Thymus (tissue), 14 donors: ENCODE measurements around the gene SLC19A2. TPM values are rescaled to one million over a fixed set of nuclear protein-coding genes. Genes with fewer than 3 reads are reported as not detected.
"Not testable (repeated sequence)": the region's sequence is repeated elsewhere in the genome, so short reads cannot be mapped to it uniquely, and the experiment has no call there.

Source experiments
- DNase-seq, 9 donors: peaks; one replicate each; pipeline ENCODE4 v3.0.0-alpha.2; 2013; ENCODE audit warnings: low spot score in 9 of 9, low read depth in 6 of 9, missing footprints in 1 of 9
- H3K27ac ChIP-seq, 2 donors: one replicate each; pipeline ENCODE4 v1.5.1; 2013; ENCODE audit warnings: control low read depth in 1 of 2, low read depth in 1 of 2, low read length in 1 of 2, mild to moderate bottlenecking in 1 of 2, moderate library complexity in 1 of 2
- H3K27me3 ChIP-seq, 2 donors: one replicate each; pipeline ENCODE4 v1.5.1; 2013; ENCODE audit warnings: low read length in 1 of 2; ENCODE audit not compliant: control insufficient read depth in 2 of 2, insufficient read depth in 1 of 2
- H3K36me3 ChIP-seq, 2 donors: one replicate each; pipeline ENCODE4 v1.5.1; 2013; ENCODE audit warnings: low read length in 1 of 2, mild to moderate bottlenecking in 1 of 2, moderate library complexity in 1 of 2; ENCODE audit not compliant: control insufficient read depth in 2 of 2, insufficient read depth in 2 of 2
- H3K4me1 ChIP-seq, 2 donors: one replicate each; pipeline ENCODE4 v1.5.1; 2013; ENCODE audit warnings: low read length in 2 of 2; ENCODE audit not compliant: control insufficient read depth in 2 of 2, insufficient read depth in 2 of 2
- H3K4me3 ChIP-seq, 2 donors: one replicate each; pipeline ENCODE4 v1.5.1; 2013; ENCODE audit warnings: low read length in 2 of 2, control low read depth in 1 of 2, mild to moderate bottlenecking in 1 of 2
- H3K9me3 ChIP-seq, 2 donors: one replicate each; pipeline ENCODE4 v1.5.1; 2013; ENCODE audit warnings: low read length in 1 of 2, mild to moderate bottlenecking in 1 of 2; ENCODE audit not compliant: control insufficient read depth in 2 of 2, insufficient read depth in 1 of 2
- WGBS: extraction: QIAGEN DNeasy Blood & Tissue Kit; methylation state at CpG from one replicate; pipeline ENCODE4 v1.1.7; 2013; 5-methylcytosine and 5-hydroxymethylcytosine counted together
- long read RNA-seq, 10 donors: transcript quantifications; one replicate each; lab custom pipeline, GENCODE V29; 2026
- polyA plus RNA-seq: library from polyadenylated mRNA; stranded (reverse); fragments of 200-250 nt; gene quantifications from one replicate; pipeline ENCODE4 v1.2.3, GENCODE V29; 2013
- total RNA-seq: library from RNA; stranded (reverse); fragments of 120-200 nt; gene quantifications from one replicate; pipeline ENCODE4 v1.2.4, GENCODE V29; 2013
- donor health status: healthy.

The SLC19A2 gene, protein sequence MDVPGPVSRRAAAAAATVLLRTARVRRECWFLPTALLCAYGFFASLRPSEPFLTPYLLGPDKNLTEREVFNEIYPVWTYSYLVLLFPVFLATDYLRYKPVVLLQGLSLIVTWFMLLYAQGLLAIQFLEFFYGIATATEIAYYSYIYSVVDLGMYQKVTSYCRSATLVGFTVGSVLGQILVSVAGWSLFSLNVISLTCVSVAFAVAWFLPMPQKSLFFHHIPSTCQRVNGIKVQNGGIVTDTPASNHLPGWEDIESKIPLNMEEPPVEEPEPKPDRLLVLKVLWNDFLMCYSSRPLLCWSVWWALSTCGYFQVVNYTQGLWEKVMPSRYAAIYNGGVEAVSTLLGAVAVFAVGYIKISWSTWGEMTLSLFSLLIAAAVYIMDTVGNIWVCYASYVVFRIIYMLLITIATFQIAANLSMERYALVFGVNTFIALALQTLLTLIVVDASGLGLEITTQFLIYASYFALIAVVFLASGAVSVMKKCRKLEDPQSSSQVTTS
- total RNA-seq (4.6 TPM), polyA plus RNA-seq (22.7 TPM)
- long read RNA-seq, donor 1, result 0 reads
- long read RNA-seq, donor 2, result 0 reads
- long read RNA-seq, donor 3, result 0 reads
- long read RNA-seq, donor 4, result 0 reads
- long read RNA-seq, donor 5, partial matches to known transcripts, result 0 of 5 reads
- long read RNA-seq, donor 5, other reads (novel, unspliced or antisense), result 0 of 5 reads
- long read RNA-seq, donor 6, partial matches to known transcripts, result 0 of 1 reads
- long read RNA-seq, donor 6, other reads (novel, unspliced or antisense), result 0 of 1 reads
- long read RNA-seq, donor 7, partial matches to known transcripts, result 0 of 2 reads
- long read RNA-seq, donor 7, other reads (novel, unspliced or antisense), result 0 of 2 reads
- long read RNA-seq, donor 8, partial matches to known transcripts, result 0 of 1 reads
- long read RNA-seq, donor 8, other reads (novel, unspliced or antisense), result 0 of 1 reads
- long read RNA-seq, donor 9, result 0 reads
- long read RNA-seq, donor 10, result 0 reads

DNA sequence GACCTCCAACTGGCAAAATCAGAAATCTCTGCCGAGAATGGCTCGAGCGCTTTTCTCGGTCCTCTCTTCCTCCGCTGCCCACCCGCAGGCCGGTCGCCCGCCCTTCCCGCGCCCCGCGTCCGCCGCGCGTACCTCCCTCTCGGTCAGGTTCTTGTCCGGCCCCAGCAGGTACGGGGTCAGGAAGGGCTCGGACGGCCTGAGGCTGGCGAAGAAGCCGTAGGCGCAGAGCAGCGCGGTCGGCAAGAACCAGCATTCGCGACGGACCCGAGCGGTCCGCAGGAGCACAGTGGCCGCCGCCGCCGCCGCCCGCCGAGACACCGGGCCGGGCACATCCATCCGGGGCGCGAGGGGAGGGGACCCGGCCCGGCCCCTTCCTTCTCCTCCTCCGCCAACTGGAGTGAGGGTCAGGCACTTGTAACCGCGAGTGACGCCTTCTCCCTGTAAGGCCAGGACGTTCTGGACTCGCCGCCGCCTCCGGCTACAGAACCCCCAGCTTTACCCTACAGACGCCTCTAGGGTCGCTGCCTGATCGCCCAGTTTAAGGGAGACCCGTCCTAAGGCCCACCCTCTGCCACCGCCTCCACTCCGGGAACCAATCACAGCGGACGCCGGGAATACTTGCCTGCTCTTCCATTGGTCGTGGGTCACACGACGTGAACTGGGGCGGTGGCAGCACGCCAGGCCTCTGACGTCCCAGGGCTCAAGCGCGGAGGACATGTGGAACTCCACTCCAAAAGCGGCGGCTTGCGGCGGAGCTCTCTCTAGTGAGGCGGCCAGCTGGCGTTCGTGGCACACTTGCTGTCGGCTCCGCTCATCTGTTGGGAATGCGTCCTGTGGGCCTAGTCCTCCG, at the start of gene SLC19A2:
SLC19A2 (minus strand) TSS at position 514 of the 850 bp plus-strand sequence; CDS start at position 336, 178 bp downstream.
- Histone ChIP-seq H3K9me3 (no peaks in the 10 kb centered on the region), H3K4me3 (peak within 1 kb of the TSS; percentile 54 to 92), H3K27me3 (no peaks in the 10 kb centered on the region), H3K36me3 (no peaks in the 10 kb centered on the region), H3K4me1 (peaks cover 10 to 13% of the 10 kb centered on the region in 2 donors), H3K27ac (peak within 1 kb of the TSS; percentile 48 to 88)
- peak; percentile 81 to 97 (median 92) for DNase-seq
- WGBS, result under 1% methylated on average over 85 of the region's 85 CpGs

DNA sequence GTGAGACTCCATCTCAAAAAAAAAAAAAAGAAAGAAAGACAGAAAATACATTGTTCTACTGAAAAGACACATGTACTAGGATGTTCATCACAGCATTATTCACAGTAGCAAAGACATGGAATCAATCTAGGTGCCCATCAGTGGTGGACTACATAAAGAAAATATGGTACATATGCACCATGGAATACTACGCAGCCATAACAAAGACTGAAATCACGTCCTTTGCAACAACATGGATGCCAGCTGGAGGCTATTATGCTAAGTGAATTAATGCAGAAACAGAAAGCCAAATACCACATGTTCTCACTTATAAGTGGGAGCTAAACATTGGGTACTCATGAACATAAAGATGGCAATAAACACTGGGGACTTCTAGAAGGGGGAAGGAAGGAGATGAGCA, 48.9 kb upstream of the SLC19A2 start:
- H3K4me1 ChIP-seq, result no peaks in the 10 kb centered on the region
- no peak for DNase-seq
- H3K27ac ChIP-seq, result no peak overlapping the region
- 98% methylated on average over 2 of the region's 2 CpGs for WGBS
- H3K27me3 ChIP-seq, result no peaks in the 10 kb centered on the region
- no peaks in the 10 kb centered on the region for H3K9me3 ChIP-seq
- no peaks in the 10 kb centered on the region for H3K36me3 ChIP-seq
- no peak overlapping the region for H3K4me3 ChIP-seq

DNA sequence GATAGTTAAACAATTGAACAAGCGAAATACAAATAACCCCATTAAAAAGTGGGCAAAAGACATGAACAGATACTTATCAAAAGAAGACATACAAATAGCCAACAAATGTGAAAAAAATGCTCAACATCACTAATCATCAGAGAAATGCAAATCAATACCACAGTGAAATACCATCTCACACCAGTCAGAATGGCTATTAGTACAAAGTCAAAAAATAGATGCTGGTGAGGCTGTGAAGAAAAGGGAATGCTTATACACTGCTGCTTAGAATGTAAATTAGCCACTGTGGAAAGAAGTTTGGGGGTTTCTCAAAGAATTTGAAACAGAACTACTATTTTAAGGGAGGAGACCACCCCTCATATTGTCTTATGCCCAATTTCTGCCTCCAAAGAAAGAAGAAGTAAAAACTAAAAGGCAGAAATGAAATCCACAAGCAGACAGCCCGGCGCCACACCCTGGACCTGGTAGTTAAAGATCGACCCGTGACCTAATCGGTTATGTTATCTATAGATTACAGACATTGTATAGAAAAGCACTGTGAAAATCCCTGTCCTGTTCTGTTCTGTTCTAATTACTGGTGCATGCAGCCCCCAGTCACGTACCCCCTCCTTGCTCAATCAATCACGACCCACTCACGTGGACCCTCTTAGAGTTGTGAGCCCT, 47.9 kb upstream of the SLC19A2 start:
- not testable (repeated sequence) for H3K4me1 ChIP-seq, DNase-seq, H3K36me3 ChIP-seq, H3K4me3 ChIP-seq, H3K27me3 ChIP-seq, H3K27ac ChIP-seq, H3K9me3 ChIP-seq
- WGBS, result 96% methylated on average over 9 of the region's 9 CpGs

DNA sequence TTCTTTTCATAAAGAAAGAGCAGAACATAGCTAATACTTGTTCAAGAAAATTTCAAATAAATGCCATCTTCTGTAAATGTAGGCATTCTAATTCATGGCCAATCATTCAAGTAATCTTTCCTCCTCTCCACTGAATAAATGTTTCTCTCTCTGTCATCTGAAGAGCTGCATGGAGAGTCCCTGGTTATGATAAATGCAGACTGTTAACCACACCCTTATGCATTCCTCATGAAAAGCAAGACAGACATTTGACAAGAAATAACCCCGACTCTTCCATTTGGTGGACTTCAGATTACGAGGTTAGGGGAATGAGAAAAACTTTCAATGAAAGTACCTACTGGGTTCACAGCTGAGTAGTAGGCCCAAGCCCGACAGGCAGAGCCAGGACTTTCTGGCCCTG, 44.7 kb upstream of the SLC19A2 start:
- Histone ChIP-seq H3K4me3 (no peak overlapping the region), H3K27ac (no peak overlapping the region), H3K36me3 (no peaks in the 10 kb centered on the region), H3K4me1 (peaks cover 8 to 19% of the 10 kb centered on the region in 2 donors), H3K9me3 (no peaks in the 10 kb centered on the region), H3K27me3 (no peaks in the 10 kb centered on the region)
- DNase-seq, result no peak
- 97% methylated on average over 3 of the region's 3 CpGs for WGBS

DNA sequence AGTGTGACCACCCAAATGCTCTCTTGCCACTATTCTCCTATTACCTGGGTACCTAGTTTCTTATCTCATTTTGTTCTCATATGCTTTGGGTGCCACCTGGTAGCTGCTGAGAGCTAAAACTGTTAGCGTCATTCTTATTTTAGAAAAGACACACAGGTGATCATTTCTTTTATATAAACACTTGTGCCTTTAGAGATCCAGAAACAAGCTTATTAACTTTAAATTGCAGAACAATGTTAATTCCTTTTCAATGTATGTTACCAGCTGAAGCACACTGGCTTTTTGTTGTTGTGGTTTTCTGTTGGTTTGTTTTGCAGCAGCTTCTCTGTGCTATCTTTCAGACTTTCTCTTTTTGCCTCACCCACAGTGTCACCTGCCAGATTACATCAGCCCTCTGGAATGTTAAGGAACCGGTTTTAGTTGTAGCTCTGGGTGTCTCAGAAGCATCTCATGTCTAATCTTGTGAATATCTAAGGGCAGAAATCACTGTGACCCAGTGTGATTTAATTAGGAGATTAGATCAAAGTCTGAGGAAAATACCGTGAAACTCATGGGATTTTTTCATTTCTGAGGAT, 43.4 kb upstream of the SLC19A2 start:
- H3K9me3 ChIP-seq, result no peaks in the 10 kb centered on the region
- H3K36me3 ChIP-seq, result no peaks in the 10 kb centered on the region
- peaks cover 8 to 19% of the 10 kb centered on the region in 2 donors for H3K4me1 ChIP-seq
- WGBS, result 29% methylated on average over 3 of the region's 3 CpGs
- peak in 6 of 9 donors; percentile 24 to 77 (median 44) for DNase-seq
- H3K27me3 ChIP-seq, result no peaks in the 10 kb centered on the region
- H3K4me3 ChIP-seq, result no peak overlapping the region
- peak overlapping the region; percentile 19 to 84 for H3K27ac ChIP-seq

DNA sequence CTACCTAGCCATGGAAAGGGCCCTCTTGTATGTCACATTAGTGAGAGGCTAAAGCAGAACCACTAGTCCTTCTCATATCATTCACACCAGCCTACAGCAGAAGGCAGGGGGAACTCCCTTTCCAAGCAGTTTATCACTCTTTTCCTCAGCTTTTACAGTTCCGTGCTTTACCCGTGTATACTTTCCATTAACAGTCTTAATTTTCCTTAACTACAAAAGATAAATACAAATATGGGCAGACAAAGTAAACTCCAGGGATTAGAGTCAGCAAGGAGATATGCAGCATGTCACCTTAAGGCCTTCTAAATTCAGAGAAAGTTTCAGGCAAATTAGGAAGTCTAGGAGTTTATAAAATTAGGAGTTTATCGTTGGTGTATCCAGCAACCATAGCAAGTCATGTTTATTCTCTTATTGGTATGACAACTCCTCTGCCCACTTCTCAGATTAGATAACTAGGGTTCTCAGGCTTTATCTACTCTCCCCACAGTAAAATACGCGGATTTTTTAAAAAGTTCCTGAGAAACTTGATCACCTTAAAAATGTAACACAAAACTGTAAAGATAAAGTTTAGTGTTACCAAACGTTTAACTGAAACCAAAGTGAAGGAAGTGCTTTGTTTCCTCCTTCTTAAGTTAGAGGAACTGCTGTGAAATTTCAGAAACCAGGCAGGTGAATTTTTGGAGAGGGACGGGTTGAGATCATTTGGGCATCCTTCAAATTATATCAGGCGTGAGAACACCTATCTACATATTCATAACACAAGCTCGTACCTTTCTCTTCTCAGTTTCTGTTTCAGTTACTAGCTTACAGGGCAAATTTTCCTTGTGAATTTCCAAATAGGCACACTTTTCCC, 42.7 kb upstream of the SLC19A2 start:
- 32% methylated on average over 9 of the region's 9 CpGs for WGBS
- peaks cover 8 to 19% of the 10 kb centered on the region in 2 donors for H3K4me1 ChIP-seq
- peak in 1 of 9 donors; percentile 30 for DNase-seq
- H3K27me3 ChIP-seq, result no peaks in the 10 kb centered on the region
- no peaks in the 10 kb centered on the region for H3K9me3 ChIP-seq
- H3K4me3 ChIP-seq, result no peak overlapping the region
- no peaks in the 10 kb centered on the region for H3K36me3 ChIP-seq
- peak overlapping the region; percentile 19 to 84 for H3K27ac ChIP-seq

DNA sequence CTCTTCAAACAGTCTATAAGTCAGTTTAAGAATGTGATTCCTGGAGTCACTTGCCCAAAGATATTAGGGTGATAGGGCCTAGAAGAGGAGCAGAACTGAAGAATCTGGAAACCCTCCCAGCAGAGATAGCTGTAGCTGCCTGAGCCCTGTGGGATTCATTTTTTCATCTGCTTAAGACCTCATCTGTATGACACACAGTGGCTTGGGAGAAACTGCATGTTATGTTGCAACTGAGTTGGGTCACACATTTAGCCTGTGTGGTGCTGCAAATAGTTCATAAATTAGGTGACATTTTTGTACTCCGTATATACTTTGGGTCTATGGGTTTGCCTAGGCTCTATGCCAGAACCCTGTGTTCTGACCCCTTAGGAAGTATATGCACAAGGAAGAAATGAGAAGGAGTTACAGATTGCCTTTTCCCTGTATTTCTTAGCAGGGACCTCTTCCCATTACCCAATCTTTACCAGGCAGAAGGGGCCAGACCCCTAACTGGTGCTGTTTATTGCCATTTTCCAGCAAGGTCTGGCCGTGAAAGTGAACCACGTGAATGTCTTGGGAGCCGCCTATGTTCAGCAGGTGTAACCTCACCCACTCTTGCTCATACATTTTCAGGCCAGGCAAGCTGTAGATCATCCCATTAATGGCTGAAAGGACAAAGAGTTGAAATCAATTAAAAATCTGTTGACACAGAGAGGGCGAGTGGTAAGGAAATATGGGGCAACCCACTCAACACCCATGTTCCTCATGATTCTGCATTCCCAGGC, 41.9 kb upstream of the SLC19A2 start:
- 97% methylated on average over 5 of the region's 5 CpGs for WGBS
- H3K27ac ChIP-seq, result no peak overlapping the region
- DNase-seq, result no peak

More for the DNA sequence above, 41.9 kb upstream of the SLC19A2 start:
- H3K4me3 ChIP-seq, result no peak overlapping the region
- H3K4me1 ChIP-seq, result peaks cover 8 to 19% of the 10 kb centered on the region in 2 donors
- no peaks in the 10 kb centered on the region for H3K27me3 ChIP-seq
- H3K9me3 ChIP-seq, result no peaks in the 10 kb centered on the region
- H3K36me3 ChIP-seq, result no peaks in the 10 kb centered on the region
